ENCODE data around the gene TTL.
"Not testable (repeated sequence)": the region's sequence is repeated elsewhere in the genome, so short reads cannot be mapped to it uniquely, and the experiment has no call there.

The TTL gene

GRCh38 chr2:112481528-112482233 lies at the start of gene TTL:
TTL (plus strand) TSS chr2:112482156; CDS start chr2:112482345, 189 bp downstream.
- peak; percentile 83 for DNase-seq
- peak within 1 kb of the TSS; percentile 93 for H3K4me3 Mint-ChIP-seq
- no peaks in the 10 kb centered on the region for H3K9me3 Mint-ChIP-seq
- H3K27me3 Mint-ChIP-seq: no peaks in the 10 kb centered on the region
- H3K27ac Mint-ChIP-seq: peak within 1 kb of the TSS; percentile 88
- H3K4me1 Mint-ChIP-seq: peaks cover 36% of the 10 kb centered on the region
- ATAC-seq: peak; percentile 69
- peaks cover 19% of the 10 kb centered on the region for H3K36me3 Mint-ChIP-seq (ENCODE audit: low read depth)

- not testable (repeated sequence) for ATAC-seq; H3K27me3 Mint-ChIP-seq; DNase-seq; H3K36me3 Mint-ChIP-seq (ENCODE audit: low read depth); H3K9me3 Mint-ChIP-seq
- peak overlapping the region; percentile 39 for H3K27ac Mint-ChIP-seq
- peaks cover 13% of the 10 kb centered on the region for H3K4me1 Mint-ChIP-seq
- peak overlapping the region; percentile 78 for H3K4me3 Mint-ChIP-seq
These were observed 49.6 kb upstream of the TTL start for GRCh38 chr2:112432390-112432734.

- peak overlapping the region; percentile 39 for H3K27ac Mint-ChIP-seq
- ATAC-seq; H3K9me3 Mint-ChIP-seq; H3K27me3 Mint-ChIP-seq; DNase-seq; H3K36me3 Mint-ChIP-seq (ENCODE audit: low read depth): not testable (repeated sequence)
- H3K4me1 Mint-ChIP-seq: peaks cover 13% of the 10 kb centered on the region
- peak overlapping the region; percentile 78 for H3K4me3 Mint-ChIP-seq
These were observed 49.0 kb upstream of the TTL start for GRCh38 chr2:112432735-112433479.

GRCh38 chr2:112433480-112433879 lies 48.5 kb upstream of the TTL start, which contains the start of gene RGPD8:
RGPD8 (minus strand) TSS chr2:112433645; CDS start chr2:112433453, 192 bp downstream.
- peak; percentile 84 for DNase-seq
- H3K36me3 Mint-ChIP-seq (ENCODE audit: low read depth); H3K9me3 Mint-ChIP-seq; H3K27me3 Mint-ChIP-seq: not testable (repeated sequence)
- Mint-ChIP-seq H3K4me1 (peaks cover 13% of the 10 kb centered on the region), H3K27ac (peak within 1 kb of the TSS; percentile 39), H3K4me3 (peak within 1 kb of the TSS; percentile 78)
- peak; percentile 99 for ATAC-seq

GRCh38 chr2:112433932-112434730 lies 47.8 kb upstream of the TTL start:
- Mint-ChIP-seq H3K27me3 (peaks cover 5% of the 10 kb centered on the region), H3K27ac (no peak overlapping the region), H3K9me3 (no peaks in the 10 kb centered on the region), H3K4me3 (peak overlapping the region; percentile 49), H3K4me1 (peaks cover 13% of the 10 kb centered on the region), H3K36me3 (ENCODE audit: low read depth) (no peaks in the 10 kb centered on the region)
- DNase-seq (no peak), ATAC-seq (no peak)

- not testable (repeated sequence) for H3K9me3 Mint-ChIP-seq; H3K36me3 Mint-ChIP-seq (ENCODE audit: low read depth); DNase-seq; ATAC-seq; H3K4me1 Mint-ChIP-seq; H3K27ac Mint-ChIP-seq; H3K27me3 Mint-ChIP-seq; H3K4me3 Mint-ChIP-seq
These were observed 46.9 kb upstream of the TTL start for GRCh38 chr2:112434890-112435715.

GRCh38 chr2:112435716-112436431 lies 46.1 kb upstream of the TTL start:
- H3K4me1 Mint-ChIP-seq; ATAC-seq; H3K36me3 Mint-ChIP-seq (ENCODE audit: low read depth); H3K9me3 Mint-ChIP-seq; DNase-seq; H3K27ac Mint-ChIP-seq; H3K4me3 Mint-ChIP-seq: not testable (repeated sequence)
- H3K27me3 Mint-ChIP-seq: peaks cover 14% of the 10 kb centered on the region

- peaks cover 14% of the 10 kb centered on the region for H3K27me3 Mint-ChIP-seq
- H3K27ac Mint-ChIP-seq; H3K36me3 Mint-ChIP-seq (ENCODE audit: low read depth); H3K4me1 Mint-ChIP-seq; DNase-seq; H3K9me3 Mint-ChIP-seq; ATAC-seq; H3K4me3 Mint-ChIP-seq: not testable (repeated sequence)
These were observed 45.0 kb upstream of the TTL start for GRCh38 chr2:112436993-112437392.

GRCh38 chr2:112437405-112437831 lies 44.5 kb upstream of the TTL start:
- H3K4me3 Mint-ChIP-seq; H3K27ac Mint-ChIP-seq; ATAC-seq; DNase-seq; H3K9me3 Mint-ChIP-seq; H3K4me1 Mint-ChIP-seq; H3K36me3 Mint-ChIP-seq (ENCODE audit: low read depth): not testable (repeated sequence)
- H3K27me3 Mint-ChIP-seq: peaks cover 14% of the 10 kb centered on the region

- H3K9me3 Mint-ChIP-seq; H3K4me1 Mint-ChIP-seq; H3K4me3 Mint-ChIP-seq; DNase-seq; H3K36me3 Mint-ChIP-seq (ENCODE audit: low read depth); ATAC-seq; H3K27ac Mint-ChIP-seq: not testable (repeated sequence)
- H3K27me3 Mint-ChIP-seq: peaks cover 14% of the 10 kb centered on the region
These were observed 43.2 kb upstream of the TTL start for GRCh38 chr2:112438603-112439261.

GRCh38 chr2:112444256-112444655 lies 37.7 kb upstream of the TTL start:
- H3K4me1 Mint-ChIP-seq; H3K4me3 Mint-ChIP-seq; H3K36me3 Mint-ChIP-seq (ENCODE audit: low read depth); H3K9me3 Mint-ChIP-seq; ATAC-seq; DNase-seq; H3K27me3 Mint-ChIP-seq; H3K27ac Mint-ChIP-seq: not testable (repeated sequence)

- Mint-ChIP-seq H3K27ac (no peak overlapping the region), H3K4me1 (no peaks in the 10 kb centered on the region), H3K36me3 (ENCODE audit: low read depth) (no peaks in the 10 kb centered on the region), H3K9me3 (peaks cover 6% of the 10 kb centered on the region), H3K27me3 (no peaks in the 10 kb centered on the region), H3K4me3 (no peak overlapping the region)
- DNase-seq (no peak), ATAC-seq (no peak)
These were observed 32.1 kb upstream of the TTL start for GRCh38 chr2:112449854-112450253.

- Mint-ChIP-seq H3K4me1 (no peaks in the 10 kb centered on the region), H3K27ac (no peak overlapping the region), H3K4me3 (no peak overlapping the region), H3K9me3 (peaks cover 6% of the 10 kb centered on the region), H3K27me3 (no peaks in the 10 kb centered on the region), H3K36me3 (ENCODE audit: low read depth) (no peaks in the 10 kb centered on the region)
- DNase-seq: no peak
- ATAC-seq: no peak
These were observed 30.6 kb upstream of the TTL start for GRCh38 chr2:112451317-112451716.
